ENCODE measurements around the gene RPSA. TPM values are rescaled to one million over a fixed set of nuclear protein-coding genes. Genes with fewer than 3 reads are reported as not detected.
A peak's percentile ranks its signal among the peaks of the same experiment; 100 is the strongest.
"Not testable (repeated sequence)": the region's sequence is repeated elsewhere in the genome, so short reads cannot be mapped to it uniquely, and the experiment has no call there.

The RPSA gene
- total and polyA plus RNA-seq, 9 donors, result 1,762 to 2,525 (median 2,215) TPM

- peaks cover 2% of the 10 kb centered on the region for H3K27me3 ChIP-seq (ENCODE audit: control insufficient read depth, insufficient read depth, low read length)
- DNase-seq, result no peak
- no peak overlapping the region for H3K4me3 ChIP-seq (ENCODE audit: low read length)
- WGBS (ENCODE audit: insufficient coverage), result 40% methylated on average over 4 of the region's 10 CpGs
- no peak overlapping the region for H3K27ac ChIP-seq (ENCODE audit: low read length)
- H3K9me3 ChIP-seq (replicated peaks; ENCODE audit: control insufficient read depth, low read depth, low read length), result no peaks in the 10 kb centered on the region
- H3K4me1 ChIP-seq (ENCODE audit: control insufficient read depth, insufficient read depth, low read length), result peaks cover 3% of the 10 kb centered on the region
- no peaks in the 10 kb centered on the region for H3K36me3 ChIP-seq (ENCODE audit: control insufficient read depth, insufficient read depth, low read length)
Observed at GRCh38 chr3:39448506-39449233, 42.1 kb downstream of the RPSA start.

DNA sequence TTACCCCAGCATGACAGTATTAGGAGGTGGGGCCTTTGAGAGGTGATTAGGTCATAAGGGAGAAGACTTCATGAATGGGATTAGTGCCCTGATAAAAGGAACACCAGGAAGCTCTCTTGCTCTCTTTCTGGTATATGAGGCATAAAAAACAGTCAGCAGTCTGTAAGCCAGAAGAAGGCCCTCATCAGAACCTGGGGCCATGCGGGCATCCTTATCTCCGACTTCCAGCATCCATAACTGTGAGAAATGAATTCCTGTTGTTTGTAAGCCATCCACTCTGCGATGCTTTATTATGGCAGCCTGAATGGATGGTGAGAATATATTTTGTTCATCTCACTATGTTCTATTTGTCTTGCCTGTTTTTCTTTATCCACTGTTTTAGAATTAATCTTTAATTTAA is 43.3 kb downstream of the RPSA start:
- no peaks in the 10 kb centered on the region for H3K36me3 ChIP-seq (ENCODE audit: control insufficient read depth, insufficient read depth, low read length)
- no peak overlapping the region for H3K4me3 ChIP-seq (ENCODE audit: low read length)
- H3K4me1 ChIP-seq (ENCODE audit: control insufficient read depth, insufficient read depth, low read length), result peaks cover 3% of the 10 kb centered on the region
- H3K27me3 ChIP-seq (ENCODE audit: control insufficient read depth, insufficient read depth, low read length), result peaks cover 2% of the 10 kb centered on the region
- H3K9me3 ChIP-seq (replicated peaks; ENCODE audit: control insufficient read depth, low read depth, low read length), result no peaks in the 10 kb centered on the region
- no peak for DNase-seq
- no CpG with 5 or more reads among the region's 3 CpGs for WGBS (ENCODE audit: insufficient coverage)
- H3K27ac ChIP-seq (ENCODE audit: low read length), result no peak overlapping the region

DNA sequence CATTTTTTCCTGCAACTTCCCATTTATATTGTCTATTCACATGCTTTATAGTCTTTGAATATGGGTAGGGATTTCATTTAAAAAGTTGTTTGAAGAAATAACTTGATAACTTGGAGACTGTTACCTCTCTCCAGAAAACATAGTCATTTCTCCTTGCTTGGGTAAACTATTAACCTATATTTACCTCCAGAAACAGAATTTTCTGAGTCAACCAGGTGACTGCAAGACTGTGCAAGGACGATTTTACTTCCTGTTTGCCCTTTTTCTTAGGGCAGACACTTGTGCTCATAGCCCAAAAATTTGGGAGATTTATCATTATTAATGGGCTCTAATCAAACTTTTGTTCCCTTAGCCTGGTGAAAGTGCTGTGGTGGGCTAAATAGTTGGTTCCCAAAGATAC is 46.6 kb downstream of the RPSA start:
- DNase-seq, result no peak

DNA sequence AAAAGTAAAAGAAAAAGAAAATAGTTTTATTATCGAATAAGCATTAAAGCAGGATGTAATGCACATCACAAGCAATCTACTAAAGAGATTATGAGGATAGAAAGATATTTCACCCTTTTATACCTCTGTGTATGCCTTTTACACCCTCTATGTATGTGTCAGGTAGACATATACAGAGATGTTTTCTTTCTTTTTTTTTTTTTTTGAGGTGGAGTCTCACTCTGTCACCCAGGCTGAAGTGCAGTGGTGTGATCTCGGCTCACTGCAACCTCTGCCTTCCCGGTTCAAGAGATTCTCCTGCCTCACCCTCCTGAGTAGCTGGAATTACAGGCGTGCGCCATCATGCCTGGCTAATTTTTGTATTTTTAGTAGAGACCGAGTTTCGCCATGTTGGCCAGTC is 47.4 kb downstream of the RPSA start:
- not testable (repeated sequence) for H3K4me3 ChIP-seq (ENCODE audit: low read length); H3K27me3 ChIP-seq (ENCODE audit: control insufficient read depth, insufficient read depth, low read length); H3K36me3 ChIP-seq (ENCODE audit: control insufficient read depth, insufficient read depth, low read length); H3K9me3 ChIP-seq (replicated peaks; ENCODE audit: control insufficient read depth, low read depth, low read length); H3K4me1 ChIP-seq (ENCODE audit: control insufficient read depth, insufficient read depth, low read length); DNase-seq; H3K27ac ChIP-seq (ENCODE audit: low read length)
- 97% methylated on average over 6 of the region's 7 CpGs for WGBS (ENCODE audit: insufficient coverage)

More for the DNA sequence above, 46.6 kb downstream of the RPSA start:
- no peaks in the 10 kb centered on the region for H3K36me3 ChIP-seq (ENCODE audit: control insufficient read depth, insufficient read depth, low read length)
- no CpG with 5 or more reads among the region's 1 CpG for WGBS (ENCODE audit: insufficient coverage)
- no peak overlapping the region for H3K4me3 ChIP-seq (ENCODE audit: low read length)
- H3K27me3 ChIP-seq (ENCODE audit: control insufficient read depth, insufficient read depth, low read length), result peaks cover 2% of the 10 kb centered on the region
- H3K4me1 ChIP-seq (ENCODE audit: control insufficient read depth, insufficient read depth, low read length), result no peaks in the 10 kb centered on the region
- no peak overlapping the region for H3K27ac ChIP-seq (ENCODE audit: low read length)
- no peaks in the 10 kb centered on the region for H3K9me3 ChIP-seq (replicated peaks; ENCODE audit: control insufficient read depth, low read depth, low read length)

DNA sequence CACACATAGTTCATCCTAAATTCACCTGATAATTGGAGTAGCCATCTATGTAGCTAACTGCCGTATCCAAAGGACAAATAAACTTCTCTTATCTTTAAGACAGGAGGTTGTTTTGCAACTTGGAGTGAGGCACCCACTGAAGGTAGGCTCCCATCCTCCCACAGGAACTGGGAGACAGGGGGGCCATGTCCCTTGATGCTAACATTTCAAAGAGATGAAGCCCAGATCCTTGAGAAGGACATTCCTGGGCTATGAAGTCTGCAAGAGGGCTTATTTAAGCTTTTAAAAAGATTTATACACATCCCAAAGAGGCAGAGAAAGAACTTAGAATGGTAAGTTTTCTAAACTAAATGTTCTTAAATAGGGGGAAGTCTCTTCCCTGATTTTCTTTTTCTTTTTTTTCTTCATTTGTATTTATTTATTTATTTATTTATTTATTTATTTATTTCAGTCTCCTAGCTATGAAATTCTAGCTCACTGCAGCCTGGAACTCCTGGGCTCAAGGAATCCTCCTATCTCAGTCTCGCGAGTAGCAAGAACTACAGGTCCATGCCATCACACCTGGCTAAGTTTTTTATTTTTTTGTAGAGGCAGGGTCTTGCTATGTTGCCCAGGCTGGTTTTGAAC is 48.2 kb downstream of the RPSA start:
- Histone ChIP-seq H3K9me3 (replicated peaks; ENCODE audit: control insufficient read depth, low read depth, low read length) (no peaks in the 10 kb centered on the region), H3K27ac (ENCODE audit: low read length) (no peak overlapping the region), H3K4me1 (ENCODE audit: control insufficient read depth, insufficient read depth, low read length) (no peaks in the 10 kb centered on the region), H3K4me3 (ENCODE audit: low read length) (no peak overlapping the region), H3K27me3 (ENCODE audit: control insufficient read depth, insufficient read depth, low read length) (peaks cover 2% of the 10 kb centered on the region), H3K36me3 (ENCODE audit: control insufficient read depth, insufficient read depth, low read length) (no peaks in the 10 kb centered on the region)
- no peak for DNase-seq
- WGBS (ENCODE audit: insufficient coverage), result no CpG with 5 or more reads among the region's 3 CpGs

DNA sequence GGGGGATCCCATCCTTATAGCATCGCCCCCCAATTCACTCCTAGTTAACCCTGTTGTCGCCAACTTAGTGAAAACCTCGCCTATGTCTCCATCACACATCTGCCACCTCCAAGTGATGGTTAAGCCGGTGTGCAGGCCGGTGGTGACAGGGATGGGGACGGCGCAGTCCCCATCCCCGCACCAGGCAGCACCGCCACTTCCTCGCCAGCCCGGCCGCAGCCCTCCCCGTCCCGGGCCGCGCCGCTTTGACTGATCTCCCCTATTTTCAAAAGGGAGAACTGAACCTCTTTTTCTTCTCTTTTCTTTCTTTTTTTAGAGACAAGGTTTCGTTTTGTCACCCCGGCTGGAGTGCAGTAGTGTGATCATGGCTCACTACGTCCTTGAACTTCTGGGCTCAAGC is 49.6 kb downstream of the RPSA start:
- no peak overlapping the region for H3K4me3 ChIP-seq (ENCODE audit: low read length)
- H3K27me3 ChIP-seq (ENCODE audit: control insufficient read depth, insufficient read depth, low read length), result peaks cover 2% of the 10 kb centered on the region
- WGBS (ENCODE audit: insufficient coverage), result 96% methylated on average over 20 of the region's 20 CpGs
- no peaks in the 10 kb centered on the region for H3K4me1 ChIP-seq (ENCODE audit: control insufficient read depth, insufficient read depth, low read length)
- H3K9me3 ChIP-seq (replicated peaks; ENCODE audit: control insufficient read depth, low read depth, low read length), result no peaks in the 10 kb centered on the region
- DNase-seq, result no peak
- no peaks in the 10 kb centered on the region for H3K36me3 ChIP-seq (ENCODE audit: control insufficient read depth, insufficient read depth, low read length)
- no peak overlapping the region for H3K27ac ChIP-seq (ENCODE audit: low read length)

GRCh38 chr3:39457361-39457760 is 50.8 kb downstream of the RPSA start:
- Histone ChIP-seq H3K27me3 (ENCODE audit: control insufficient read depth, insufficient read depth, low read length) (peaks cover 2% of the 10 kb centered on the region), H3K4me1 (ENCODE audit: control insufficient read depth, insufficient read depth, low read length) (no peaks in the 10 kb centered on the region), H3K27ac (ENCODE audit: low read length) (no peak overlapping the region), H3K36me3 (ENCODE audit: control insufficient read depth, insufficient read depth, low read length) (no peaks in the 10 kb centered on the region), H3K4me3 (ENCODE audit: low read length) (no peak overlapping the region), H3K9me3 (replicated peaks; ENCODE audit: control insufficient read depth, low read depth, low read length) (no peaks in the 10 kb centered on the region)
- no peak for DNase-seq
- 83% methylated on average over 6 of the region's 9 CpGs for WGBS (ENCODE audit: insufficient coverage)

GRCh38 chr3:39458579-39458978 is 52.1 kb downstream of the RPSA start:
- 100% methylated on average over 1 of the region's 5 CpGs for WGBS (ENCODE audit: insufficient coverage)
- H3K4me3 ChIP-seq (ENCODE audit: low read length), result not testable (repeated sequence)

DNA sequence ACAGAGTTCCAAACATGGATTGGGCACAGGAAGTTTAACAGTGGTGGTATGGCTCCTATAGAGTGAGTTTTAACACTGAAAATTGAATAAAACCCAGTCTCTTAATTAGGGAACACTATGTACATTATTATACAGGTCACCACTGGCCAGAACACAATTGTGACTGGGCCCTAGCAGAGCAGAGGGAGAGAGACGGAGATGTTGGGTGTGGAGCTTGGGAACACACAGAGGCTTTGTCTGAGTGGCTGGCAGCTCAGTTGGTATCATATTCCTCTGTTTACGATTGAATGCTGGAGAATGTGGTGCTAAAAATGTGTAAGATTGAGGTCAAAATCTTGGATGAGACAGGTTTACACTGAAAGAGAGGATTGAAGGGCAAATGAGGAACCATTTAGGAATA is 54.2 kb downstream of the RPSA start:
- peak; percentile 11 for DNase-seq
- H3K4me1 ChIP-seq (ENCODE audit: control insufficient read depth, insufficient read depth, low read length), result no peaks in the 10 kb centered on the region
- no peaks in the 10 kb centered on the region for H3K36me3 ChIP-seq (ENCODE audit: control insufficient read depth, insufficient read depth, low read length)
- H3K27ac ChIP-seq (ENCODE audit: low read length), result no peak overlapping the region
- WGBS (ENCODE audit: insufficient coverage), result 20% methylated on average over 1 of the region's 2 CpGs
- no peak overlapping the region for H3K4me3 ChIP-seq (ENCODE audit: low read length)
- H3K9me3 ChIP-seq (replicated peaks; ENCODE audit: control insufficient read depth, low read depth, low read length), result no peaks in the 10 kb centered on the region
- no peaks in the 10 kb centered on the region for H3K27me3 ChIP-seq (ENCODE audit: control insufficient read depth, insufficient read depth, low read length)

More at GRCh38 chr3:39458579-39458978, 52.1 kb downstream of the RPSA start:
- H3K27me3 ChIP-seq (ENCODE audit: control insufficient read depth, insufficient read depth, low read length); H3K4me1 ChIP-seq (ENCODE audit: control insufficient read depth, insufficient read depth, low read length); H3K9me3 ChIP-seq (replicated peaks; ENCODE audit: control insufficient read depth, low read depth, low read length); H3K27ac ChIP-seq (ENCODE audit: low read length); H3K36me3 ChIP-seq (ENCODE audit: control insufficient read depth, insufficient read depth, low read length); DNase-seq: not testable (repeated sequence)

Measured in muscle of leg (tissue), 11 donors.